GM19099 (cell line): Measurements from ENCODE around the gene CFAP45.

Experiments used
- POLR2A ChIP-seq: IDR thresholded peaks from 3 replicates; pipeline ENCODE4 v1.6.1; 2011; ENCODE audit warnings: low read depth; ENCODE audit not compliant: insufficient read length; ENCODE audit errors: extremely low read depth

The CFAP45 gene

GRCh38 chr1:159862557-159862956 is 37.4 kb downstream of the CFAP45 start, which contains the start of gene VSIG8:
TSS of gene VSIG8 (minus strand) at chr1:159862657. CDS start at chr1:159862521, 136 bp downstream.
- no peak for TF ChIP-seq POLR2A

- no peak for TF ChIP-seq POLR2A
Observed at GRCh38 chr1:159862031-159862430, 37.9 kb downstream of the CFAP45 start.

GRCh38 chr1:159861218-159861617 is 38.7 kb downstream of the CFAP45 start:
- TF ChIP-seq POLR2A, result no peak

- no peak for TF ChIP-seq POLR2A
Observed at GRCh38 chr1:159860456-159860855, 39.5 kb downstream of the CFAP45 start.

GRCh38 chr1:159859767-159860322 is 40.1 kb downstream of the CFAP45 start:
- no peak for TF ChIP-seq POLR2A

GRCh38 chr1:159857889-159858288 is 42.1 kb downstream of the CFAP45 start:
- no peak for TF ChIP-seq POLR2A

- TF ChIP-seq POLR2A, result no peak
Observed at GRCh38 chr1:159856576-159856975, 43.4 kb downstream of the CFAP45 start.

- no peak for TF ChIP-seq POLR2A
Observed at GRCh38 chr1:159855709-159856108, 44.3 kb downstream of the CFAP45 start.

- no peak for TF ChIP-seq POLR2A
Observed at GRCh38 chr1:159854693-159855192, 45.2 kb downstream of the CFAP45 start.

GRCh38 chr1:159854116-159854692 is 45.8 kb downstream of the CFAP45 start:
- no peak for TF ChIP-seq POLR2A

GRCh38 chr1:159853417-159854115 is 46.4 kb downstream of the CFAP45 start:
- no peak for TF ChIP-seq POLR2A

GRCh38 chr1:159851407-159851806 is 48.6 kb downstream of the CFAP45 start:
- no peak for TF ChIP-seq POLR2A

GRCh38 chr1:159849626-159850366 is 50.2 kb downstream of the CFAP45 start:
- TF ChIP-seq POLR2A, result no peak

- TF ChIP-seq POLR2A, result no peak
Observed at GRCh38 chr1:159848326-159848725, 51.6 kb downstream of the CFAP45 start.

GRCh38 chr1:159847231-159847630 is 52.7 kb downstream of the CFAP45 start:
- TF ChIP-seq POLR2A, result no peak
